RWPE1 (cell line): ENCODE data around the gene SLAMF9.

Experiments used
- CTCF ChIA-PET: fragments of 350-600 bp; sonication (Branson Sonifier 250); formaldehyde crosslinking; extraction: SDS; loops from one replicate; lab custom pipeline; 2021; lab: Yijun Ruan, JAX
- POLR2A ChIA-PET: fragments of 400-600 bp; formaldehyde crosslinking; extraction: SDS; loops from one replicate; lab custom pipeline; 2020; ENCODE audit warnings: antibody characterized with exemption; ENCODE audit not compliant: low non-redundant PET; lab: Yijun Ruan, JAX
- DNase-seq: peaks from one replicate; pipeline ENCODE4 v3.0.0; 2012; ENCODE audit warnings: low spot score
- H3K27ac ChIP-seq: fragments of 450-650 bp; 2 replicates; pipeline ENCODE4 v1.5.1; 2017
- TF ChIP-seq, protein P1 (sequence below): fragments of 450-650 bp; conservative IDR thresholded peaks from 2 replicates; pipeline ENCODE4 v1.5.1; 2017; ENCODE audit warnings: low read depth, mild to moderate bottlenecking

The SLAMF9 gene

DNA sequence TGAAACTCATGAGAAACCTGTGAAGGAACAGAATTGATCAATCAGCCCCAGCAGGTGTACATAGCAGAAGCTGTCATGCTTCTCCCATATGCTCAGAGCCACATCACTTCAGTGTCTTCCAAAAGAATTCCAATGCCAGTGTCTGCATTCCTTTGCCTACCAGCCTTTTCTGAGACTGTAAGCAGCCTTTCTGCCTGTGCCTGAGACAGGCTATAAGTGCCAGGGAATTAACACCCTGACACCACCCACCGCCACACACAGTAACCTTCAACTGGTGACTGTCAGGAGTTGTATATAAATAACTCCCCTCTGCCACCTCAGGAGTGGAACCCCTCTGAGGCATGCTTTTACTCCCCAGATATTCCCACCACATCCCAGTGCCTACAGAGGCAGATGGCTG, 38.1 kb upstream of the SLAMF9 start:
- CTCF ChIA-PET, result interaction anchor here (0.6 to 1.0 kb wide), 3 partner anchors 87 to 260 kb away, joined by 3 read pairs; no protein-coding TSS in a partner anchor
- H3K27ac ChIP-seq, result no peak overlapping the region
- no peak for DNase-seq
- POLR2A ChIA-PET, result interaction anchor here (0.5 kb wide), 1 partner anchor 1032 kb away, joined by 3 read pairs; no protein-coding TSS in a partner anchor
- TF ChIP-seq, protein P1, sequence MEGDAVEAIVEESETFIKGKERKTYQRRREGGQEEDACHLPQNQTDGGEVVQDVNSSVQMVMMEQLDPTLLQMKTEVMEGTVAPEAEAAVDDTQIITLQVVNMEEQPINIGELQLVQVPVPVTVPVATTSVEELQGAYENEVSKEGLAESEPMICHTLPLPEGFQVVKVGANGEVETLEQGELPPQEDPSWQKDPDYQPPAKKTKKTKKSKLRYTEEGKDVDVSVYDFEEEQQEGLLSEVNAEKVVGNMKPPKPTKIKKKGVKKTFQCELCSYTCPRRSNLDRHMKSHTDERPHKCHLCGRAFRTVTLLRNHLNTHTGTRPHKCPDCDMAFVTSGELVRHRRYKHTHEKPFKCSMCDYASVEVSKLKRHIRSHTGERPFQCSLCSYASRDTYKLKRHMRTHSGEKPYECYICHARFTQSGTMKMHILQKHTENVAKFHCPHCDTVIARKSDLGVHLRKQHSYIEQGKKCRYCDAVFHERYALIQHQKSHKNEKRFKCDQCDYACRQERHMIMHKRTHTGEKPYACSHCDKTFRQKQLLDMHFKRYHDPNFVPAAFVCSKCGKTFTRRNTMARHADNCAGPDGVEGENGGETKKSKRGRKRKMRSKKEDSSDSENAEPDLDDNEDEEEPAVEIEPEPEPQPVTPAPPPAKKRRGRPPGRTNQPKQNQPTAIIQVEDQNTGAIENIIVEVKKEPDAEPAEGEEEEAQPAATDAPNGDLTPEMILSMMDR, result no peak

DNA sequence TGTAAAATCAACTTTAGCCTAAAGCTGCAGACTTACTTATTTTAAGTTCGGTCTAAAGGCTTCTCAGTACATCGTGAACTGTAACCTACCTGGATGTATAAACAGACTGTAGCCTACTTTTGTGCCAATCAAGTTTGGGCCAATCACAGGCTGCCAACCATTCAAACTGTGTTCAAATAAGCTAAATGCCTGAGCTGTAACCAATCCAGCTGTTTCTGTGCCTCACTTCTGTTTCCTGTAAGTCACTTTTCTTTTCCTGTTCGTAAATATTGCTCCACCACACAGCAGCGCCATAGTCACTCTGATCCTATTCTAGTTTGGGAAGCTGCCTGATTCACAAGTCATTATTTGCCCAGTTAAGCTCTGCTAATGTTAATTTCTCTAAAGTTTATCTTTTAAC, 37.5 kb upstream of the SLAMF9 start:
- no peak for DNase-seq
- TF ChIP-seq, protein P1, result no peak
- ChIA-PET CTCF (interaction anchor here (0.6 to 1.0 kb wide), 2 partner anchors 99 to 261 kb away, joined by 3 read pairs; no protein-coding TSS in a partner anchor), POLR2A (interaction anchor here (0.5 kb wide), 1 partner anchor 1032 kb away, joined by 3 read pairs; no protein-coding TSS in a partner anchor)
- no peak overlapping the region for H3K27ac ChIP-seq

DNA sequence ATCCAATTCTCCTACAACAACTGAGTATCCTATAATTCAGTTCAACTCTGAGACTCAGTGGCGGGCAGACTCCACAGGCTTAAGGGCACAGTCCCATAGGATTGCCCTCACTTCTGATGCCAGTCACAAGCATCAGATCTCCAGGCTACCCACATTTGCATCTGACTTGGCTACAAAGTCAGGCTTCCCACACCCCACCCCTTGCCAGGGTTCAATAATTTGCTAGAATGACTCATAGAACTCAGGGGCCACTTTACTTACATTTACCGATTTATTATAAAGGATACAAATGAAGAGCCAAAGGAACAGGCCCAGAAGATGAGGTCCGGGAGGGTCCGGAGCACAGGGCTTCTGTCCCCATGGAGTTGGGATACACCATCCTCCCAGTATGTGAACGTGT, 36.0 kb upstream of the SLAMF9 start:
- DNase-seq, result no peak
- ChIA-PET POLR2A (no interaction called here), CTCF (no interaction called here)
- TF ChIP-seq, protein P1, result no peak
- no peak overlapping the region for H3K27ac ChIP-seq

DNA sequence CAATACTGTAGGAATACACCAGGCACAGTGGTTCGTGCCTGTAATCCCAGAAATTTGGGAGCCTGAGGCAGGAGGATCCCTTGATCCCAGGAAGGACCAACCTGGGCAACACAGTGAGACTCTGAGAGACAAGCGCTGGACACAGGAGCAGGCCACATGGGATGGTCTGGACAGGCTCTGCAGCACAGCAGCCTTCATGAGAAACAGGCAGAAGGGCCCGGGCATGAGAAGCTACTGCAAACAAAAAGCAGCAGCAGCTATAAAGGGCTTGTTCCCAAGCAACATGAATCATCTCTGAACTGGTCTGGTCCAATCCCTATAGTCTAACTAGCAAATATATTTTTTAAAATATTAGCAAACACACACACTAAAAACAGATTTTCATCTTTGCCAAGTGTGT, 35.5 kb upstream of the SLAMF9 start:
- POLR2A ChIA-PET, result no interaction called here
- H3K27ac ChIP-seq, result no peak overlapping the region
- DNase-seq, result no peak
- CTCF ChIA-PET, result interaction anchor here (1.3 kb wide), 1 partner anchor 16 kb away, joined by 5 read pairs; no protein-coding TSS in a partner anchor
- TF ChIP-seq, protein P1, result no peak

DNA sequence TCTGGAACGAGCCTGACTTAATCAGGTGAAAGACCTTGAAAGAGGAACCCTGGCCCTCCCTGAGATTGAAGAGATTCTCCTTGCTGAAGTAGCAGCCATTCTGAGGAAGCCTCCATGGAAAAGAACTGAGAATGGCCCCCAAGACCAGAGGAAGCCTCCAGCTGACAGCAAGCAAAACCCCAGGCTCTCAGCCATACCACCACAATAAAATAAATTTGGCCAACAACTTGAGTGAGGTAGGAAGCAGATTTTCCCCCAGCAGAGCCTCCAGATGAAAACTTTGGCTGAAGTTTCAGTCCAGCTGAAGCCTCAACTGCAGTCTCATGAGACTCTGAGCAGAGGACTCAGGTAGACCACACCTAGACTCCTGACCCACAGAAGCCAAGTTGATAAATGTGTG, 34.0 kb upstream of the SLAMF9 start:
- CTCF ChIA-PET, result no interaction called here
- no peak overlapping the region for H3K27ac ChIP-seq
- POLR2A ChIA-PET, result no interaction called here
- TF ChIP-seq, protein P1, result no peak
- DNase-seq, result no peak

DNA sequence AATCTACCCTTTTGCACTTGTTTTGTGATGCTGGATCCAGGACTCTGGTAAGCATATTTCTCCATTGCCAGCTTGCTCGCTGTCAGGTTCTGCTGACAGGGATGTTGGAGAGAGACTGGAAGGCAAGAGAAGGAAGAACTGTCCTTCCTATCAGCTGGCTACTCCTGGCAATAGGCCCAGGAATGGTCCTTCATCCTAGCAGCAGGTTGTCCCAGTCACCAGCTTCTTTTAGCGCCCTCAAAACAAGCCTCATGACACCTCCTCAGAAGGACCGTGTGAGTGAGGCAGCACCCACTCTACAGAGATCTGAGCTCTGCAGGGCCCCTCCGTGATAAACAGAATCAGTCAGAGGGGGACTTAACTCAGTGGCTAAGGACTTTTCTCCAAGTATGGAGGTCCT, 33.1 kb upstream of the SLAMF9 start:
- TF ChIP-seq, protein P1, result no peak
- DNase-seq, result no peak
- ChIA-PET POLR2A (no interaction called here), CTCF (interaction anchor here (0.6 to 0.9 kb wide), 2 partner anchors 20 to 24 kb away, joined by 3 to 4 read pairs; no protein-coding TSS in a partner anchor)
- H3K27ac ChIP-seq, result no peak overlapping the region
